Esophagus squamous epithelium (tissue), 4 donors: Measurements from ENCODE around the gene AFF3.

ENCODE experiments used
- CTCF ChIP-seq, 6 experiments: fragments of 450-650 bp in 4 of 6; fragments of 200-600 bp in 2 of 6; sonication (generic) in 2 of 6; IDR thresholded peaks; one replicate each; pipeline ENCODE4 v1.5.1; 2016 to 2019; ENCODE audit warnings: antibody characterized with exemption in 6 of 6, mild to moderate bottlenecking in 4 of 6, moderate library complexity in 4 of 6
- POLR2A ChIP-seq, 4 donors: fragments of 450-650 bp; IDR thresholded peaks; one replicate each; pipeline ENCODE4 v1.6.1; 2017; ENCODE audit warnings: antibody characterized with exemption in 4 of 4, mild to moderate bottlenecking in 4 of 4, moderate library complexity in 3 of 4

GRCh38 chr2:99888617-99889016 lies 253.8 kb downstream of the AFF3 start:
- TF ChIP-seq CTCF (IDR thresholded peaks at IDR 0.05) (no peak), POLR2A (IDR thresholded peaks at IDR 0.05) (no peak)
